ENCODE results near the gene CADM2. TPM values are rescaled to one million over a fixed set of nuclear protein-coding genes. Genes with fewer than 3 reads are reported as not detected.

The CADM2 gene
- total RNA-seq, 8 experiments from 2014 or later, result 0.15 to 19.2 (median 4.8) TPM

DNA sequence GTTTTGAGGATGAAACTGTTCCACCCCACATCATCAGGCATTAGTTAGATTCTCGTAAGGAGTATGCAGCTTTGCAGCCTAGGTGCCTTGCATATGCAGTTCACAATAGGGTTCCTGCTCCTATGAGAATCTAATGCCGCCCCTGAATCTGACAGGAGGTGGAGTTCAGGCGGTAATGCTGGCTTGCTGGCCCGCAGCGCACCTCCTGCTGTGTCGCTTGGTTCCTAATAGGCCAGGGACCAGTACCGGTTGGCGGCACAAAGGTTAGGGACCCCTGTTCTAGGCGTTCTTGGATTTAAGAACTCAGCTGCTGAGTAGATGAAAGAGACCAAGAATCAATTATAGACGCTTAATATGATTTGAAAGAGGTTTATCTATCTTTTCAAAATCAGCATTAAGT is 595.4 kb downstream of the CADM2 start:
- peaks cover 0 to 17% of the 10 kb centered on the region in 2 donors for H3K4me1 ChIP-seq (replicated peaks in 1 of 2)
- H3K4me3 ChIP-seq, result no peak overlapping the region
- 6 to 100% (median 73%) methylated on average over 1 to 10 of the region's 10 CpGs for WGBS, 10 experiments
- in situ Hi-C loops (cut with MboI; ENCODE audit: low pct_unique_long_range_greater_than_20kb in 2 of 9, low sequenced_read_pairs in 9 of 9, unreplicated experiment in 9 of 9), result loop anchor here in 1 of 9 experiments (25.0 kb wide), 1 partner anchor 992 kb away; no protein-coding TSS in a partner anchor
- no peak overlapping the region for H3K27ac ChIP-seq
- no peak for ATAC-seq (replicated peaks in 6 of 8)

DNA sequence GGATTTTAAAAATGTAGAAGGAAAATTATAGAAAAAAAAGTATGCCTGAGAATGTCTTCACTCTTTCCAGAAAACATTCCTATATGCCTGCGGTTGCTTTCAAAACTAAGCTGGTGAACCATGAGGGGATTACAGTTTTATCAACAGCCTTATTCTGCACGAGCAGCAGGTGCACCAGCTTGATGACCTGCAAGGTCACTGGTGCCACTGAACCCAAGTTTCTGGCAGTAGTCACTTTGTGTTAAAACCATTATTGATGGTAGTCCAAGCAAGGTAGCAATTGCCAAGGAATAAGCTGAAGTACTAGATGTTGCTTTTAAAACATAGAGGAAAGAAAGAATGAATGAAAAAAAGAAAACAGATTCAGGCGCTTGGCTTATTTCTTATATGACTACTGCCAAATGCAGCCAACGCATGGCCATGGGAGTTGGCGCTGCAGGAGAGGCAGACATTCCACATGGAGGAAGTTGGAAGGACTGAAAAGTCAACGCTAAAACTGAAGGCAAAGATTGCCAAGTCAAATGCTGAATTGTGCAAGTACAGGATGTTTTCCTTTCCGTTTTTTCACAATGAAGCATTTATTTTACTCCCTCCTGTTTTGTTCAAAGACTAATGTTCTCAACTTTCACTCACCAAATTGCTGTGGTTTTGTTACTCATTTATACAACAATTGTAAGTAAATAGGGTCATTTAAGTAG is 601.4 kb downstream of the CADM2 start:
- H3K4me3 ChIP-seq, result no peak overlapping the region
- H3K4me1 ChIP-seq (replicated peaks in 1 of 2), result peaks cover 0 to 17% of the 10 kb centered on the region in 2 donors
- H3K27ac ChIP-seq, result no peak overlapping the region
- in situ Hi-C loops (cut with MboI; ENCODE audit: low pct_unique_long_range_greater_than_20kb in 2 of 9, low sequenced_read_pairs in 9 of 9, unreplicated experiment in 9 of 9), result loop anchor here in 1 of 9 experiments (25.0 kb wide), 1 partner anchor 998 kb away; no protein-coding TSS in a partner anchor
- ATAC-seq (replicated peaks in 6 of 8), result no peak
- WGBS, 10 experiments, result 0 to 88% (median 49%) methylated on average over 1 to 7 of the region's 7 CpGs

DNA sequence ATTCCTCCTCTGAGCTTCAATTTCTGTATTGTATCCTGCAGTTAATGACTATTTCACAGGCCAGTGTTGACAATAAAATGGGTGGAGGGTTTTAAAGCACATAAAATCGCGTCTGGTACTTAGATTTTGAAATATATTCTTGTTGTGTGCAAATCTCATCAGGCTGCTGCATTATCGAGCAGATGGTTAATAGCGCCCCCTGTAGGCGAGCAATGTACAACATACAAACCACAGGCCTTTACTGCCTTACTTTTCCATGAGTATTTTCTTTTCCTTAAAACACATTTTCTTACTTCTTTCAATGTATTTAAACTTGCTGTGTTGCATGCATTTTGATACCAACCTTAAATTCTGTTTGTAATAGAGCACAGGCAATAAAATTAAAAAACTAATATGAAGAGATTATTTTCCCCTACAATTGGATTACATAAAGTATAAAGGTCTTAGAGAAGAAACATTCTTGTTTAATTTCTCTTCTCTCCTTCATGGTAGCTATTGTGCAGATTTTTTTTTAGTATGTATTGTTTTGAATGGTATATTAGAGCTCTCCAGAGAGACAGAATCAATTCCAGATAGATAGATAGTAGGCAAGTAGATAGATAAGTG is 608.4 kb downstream of the CADM2 start:
- in situ Hi-C loops (cut with MboI; ENCODE audit: low pct_unique_long_range_greater_than_20kb in 2 of 9, low sequenced_read_pairs in 9 of 9, unreplicated experiment in 9 of 9), result loop anchor here in 1 of 9 experiments (25.0 kb wide), 1 partner anchor 1005 kb away; no protein-coding TSS in a partner anchor

DNA sequence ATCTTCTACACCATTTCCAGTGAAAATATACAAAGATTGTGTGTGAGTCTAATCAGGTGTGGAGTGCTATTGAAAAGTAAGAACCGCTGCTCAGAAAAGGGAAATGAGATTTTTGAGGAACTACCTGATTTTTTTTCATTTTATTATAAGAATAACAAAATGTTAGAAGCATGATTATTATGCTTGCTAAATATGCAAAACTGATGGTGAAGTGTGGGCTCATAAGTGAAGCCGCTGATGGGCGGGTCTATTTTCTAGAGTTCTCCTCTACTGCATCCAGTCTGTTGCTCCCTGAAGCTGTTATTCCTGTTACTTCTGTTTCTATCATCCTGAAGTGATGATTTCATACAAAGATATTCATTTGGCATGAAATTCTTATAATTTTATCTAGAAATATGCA is 612.0 kb downstream of the CADM2 start:
- Histone ChIP-seq H3K4me1 (replicated peaks in 1 of 2) (no peaks in the 10 kb centered on the region), H3K27ac (no peak overlapping the region), H3K4me3 (no peak overlapping the region)
- 20 to 100% (median 100%) methylated on average over 1 to 3 of the region's 3 CpGs; no CpG with 5 or more reads in 1 of the 10 experiments for WGBS, 10 experiments
- no peak for ATAC-seq (replicated peaks in 6 of 8)
- in situ Hi-C loops (cut with MboI; ENCODE audit: low pct_unique_long_range_greater_than_20kb in 2 of 9, low sequenced_read_pairs in 9 of 9, unreplicated experiment in 9 of 9), result loop anchor here in 1 of 9 experiments (25.0 kb wide), 1 partner anchor 1009 kb away; no protein-coding TSS in a partner anchor

More for the DNA sequence above, 608.4 kb downstream of the CADM2 start:
- no peaks in the 10 kb centered on the region for H3K4me1 ChIP-seq (replicated peaks in 1 of 2)
- ATAC-seq (replicated peaks in 6 of 8), result peak in 3 of 8 experiments; percentile 29 to 73 (median 43)
- WGBS, 10 experiments, result 0 to 22% (median 7%) methylated on average over 2 to 5 of the region's 5 CpGs; no CpG with 5 or more reads in 1 of the 10 experiments
- H3K4me3 ChIP-seq, result no peak overlapping the region
- H3K27ac ChIP-seq, result no peak overlapping the region

DNA sequence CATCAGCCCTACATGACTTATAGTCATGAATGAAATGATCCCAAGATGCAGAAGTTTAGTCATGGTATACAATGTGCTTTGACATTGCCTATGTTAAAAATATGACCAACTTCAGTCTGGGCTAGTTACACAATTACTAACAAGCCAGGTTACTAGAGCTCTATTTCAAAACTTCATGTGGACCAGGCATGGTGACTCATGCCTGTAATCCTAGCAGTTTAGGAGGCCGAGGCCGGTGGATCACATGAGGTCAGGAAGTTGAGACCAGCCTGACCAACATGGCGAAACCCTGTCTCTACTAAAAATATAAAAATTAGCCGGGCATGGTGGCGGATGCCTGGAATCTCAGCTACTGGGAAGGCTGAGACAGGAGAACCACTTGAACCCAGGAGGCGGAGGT is 613.0 kb downstream of the CADM2 start:
- Histone ChIP-seq H3K4me3 (no peak overlapping the region), H3K4me1 (replicated peaks in 1 of 2) (no peaks in the 10 kb centered on the region), H3K27ac (no peak overlapping the region)
- in situ Hi-C loops (cut with MboI; ENCODE audit: low pct_unique_long_range_greater_than_20kb in 2 of 9, low sequenced_read_pairs in 9 of 9, unreplicated experiment in 9 of 9), result loop anchor here in 1 of 9 experiments (25.0 kb wide), 1 partner anchor 1010 kb away; no protein-coding TSS in a partner anchor
- ATAC-seq (replicated peaks in 6 of 8), result no peak
- WGBS, 10 experiments, result 25 to 95% (median 86%) methylated on average over 2 to 6 of the region's 6 CpGs

DNA sequence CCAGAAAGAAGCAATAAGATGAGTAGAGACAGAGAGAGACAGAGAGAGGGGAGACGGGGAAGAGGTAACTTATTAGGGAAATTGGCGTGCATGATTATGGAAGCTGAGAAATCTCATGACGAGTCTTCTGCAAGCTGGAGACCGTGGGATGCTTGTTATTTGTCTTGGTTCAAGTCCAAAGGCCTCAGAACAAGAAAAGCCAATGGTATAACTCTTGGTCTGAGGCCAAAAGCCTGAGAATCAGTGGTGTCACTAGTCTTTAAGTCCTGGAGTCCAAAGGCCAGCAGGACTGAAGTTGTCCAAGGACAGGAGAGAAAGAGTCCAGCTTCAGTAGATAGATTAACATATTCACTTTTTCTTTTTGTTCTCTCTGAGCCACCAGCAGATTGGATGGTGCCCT is 613.6 kb downstream of the CADM2 start:
- Histone ChIP-seq H3K4me1 (replicated peaks in 1 of 2) (no peaks in the 10 kb centered on the region), H3K27ac (no peak overlapping the region), H3K4me3 (no peak overlapping the region)
- ATAC-seq (replicated peaks in 6 of 8), result no peak
- in situ Hi-C loops (cut with MboI; ENCODE audit: low pct_unique_long_range_greater_than_20kb in 2 of 9, low sequenced_read_pairs in 9 of 9, unreplicated experiment in 9 of 9), result loop anchor here in 1 of 9 experiments (25.0 kb wide), 1 partner anchor 1010 kb away; no protein-coding TSS in a partner anchor
- WGBS, 10 experiments, result 0 to 93% (median 83%) methylated on average over 1 to 4 of the region's 4 CpGs; no CpG with 5 or more reads in 1 of the 10 experiments

DNA sequence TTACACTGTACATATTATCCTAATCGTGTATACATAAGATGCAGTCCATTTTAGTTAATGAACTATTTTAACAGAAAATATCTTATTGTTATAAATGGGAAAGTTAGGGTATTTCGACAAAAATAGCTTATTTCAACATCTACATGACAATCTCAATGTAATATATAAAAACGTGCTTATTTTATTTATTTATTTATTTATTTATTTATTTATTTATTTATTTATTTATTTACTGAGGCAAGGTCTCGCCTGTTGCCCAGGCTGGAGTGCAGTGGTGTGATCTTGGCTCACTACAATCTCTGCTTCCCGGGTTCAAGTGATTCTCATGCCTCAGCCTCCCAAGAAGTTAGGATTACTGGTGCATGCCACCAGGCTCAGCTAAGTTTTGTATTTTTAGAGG is 614.2 kb downstream of the CADM2 start:
- 8 to 100% (median 44%) methylated on average over 1 to 5 of the region's 5 CpGs; no CpG with 5 or more reads in 1 of the 10 experiments for WGBS, 10 experiments
- in situ Hi-C loops (cut with MboI; ENCODE audit: low pct_unique_long_range_greater_than_20kb in 2 of 9, low sequenced_read_pairs in 9 of 9, unreplicated experiment in 9 of 9), result loop anchor here in 1 of 9 experiments (25.0 kb wide), 1 partner anchor 1011 kb away; no protein-coding TSS in a partner anchor
- no peak for ATAC-seq (replicated peaks in 6 of 8)

DNA sequence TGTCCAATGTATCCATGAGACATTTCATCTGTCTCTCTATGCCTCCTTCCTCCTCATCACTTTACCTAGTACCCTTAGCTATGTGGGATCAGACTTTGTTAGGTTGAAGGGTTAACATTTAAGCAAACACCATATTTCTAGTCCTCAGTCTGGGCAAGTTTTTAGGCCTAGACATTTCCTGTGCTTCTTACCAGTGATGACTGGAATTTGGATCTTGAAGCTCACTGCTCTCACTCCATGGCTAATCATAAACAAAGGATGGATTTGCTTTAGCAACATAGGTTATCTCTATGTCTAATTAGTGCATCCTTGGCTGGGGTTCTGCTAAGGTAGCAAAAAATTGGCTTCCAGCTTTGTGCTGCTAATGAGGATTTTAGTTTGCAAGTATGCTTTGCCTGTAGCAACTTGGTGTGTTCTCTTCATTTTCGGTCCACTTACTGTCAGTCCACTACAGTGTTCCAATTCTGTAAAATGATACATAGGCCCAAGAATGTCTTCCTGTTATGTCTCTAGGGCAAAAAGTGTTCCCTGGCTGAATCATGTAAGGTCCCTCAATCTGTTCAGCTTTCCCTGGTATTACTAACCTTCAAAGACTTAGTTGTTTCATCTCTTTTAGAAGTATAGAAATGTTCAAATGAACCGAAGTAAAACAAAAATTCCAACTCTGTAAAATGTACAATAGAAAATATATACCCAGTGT is 615.4 kb downstream of the CADM2 start:
- in situ Hi-C loops (cut with MboI; ENCODE audit: low pct_unique_long_range_greater_than_20kb in 2 of 9, low sequenced_read_pairs in 9 of 9, unreplicated experiment in 9 of 9), result loop anchor here in 1 of 9 experiments (25.0 kb wide), 1 partner anchor 1012 kb away; no protein-coding TSS in a partner anchor
- 14 to 100% (median 90%) methylated on average over 1 to 2 of the region's 2 CpGs; no CpG with 5 or more reads in 1 of the 10 experiments for WGBS, 10 experiments
- no peak for ATAC-seq (replicated peaks in 6 of 8)

More for the DNA sequence above, 614.2 kb downstream of the CADM2 start:
- H3K4me3 ChIP-seq, result no peak overlapping the region
- H3K27ac ChIP-seq, result no peak overlapping the region
- no peaks in the 10 kb centered on the region for H3K4me1 ChIP-seq (replicated peaks in 1 of 2)

DNA sequence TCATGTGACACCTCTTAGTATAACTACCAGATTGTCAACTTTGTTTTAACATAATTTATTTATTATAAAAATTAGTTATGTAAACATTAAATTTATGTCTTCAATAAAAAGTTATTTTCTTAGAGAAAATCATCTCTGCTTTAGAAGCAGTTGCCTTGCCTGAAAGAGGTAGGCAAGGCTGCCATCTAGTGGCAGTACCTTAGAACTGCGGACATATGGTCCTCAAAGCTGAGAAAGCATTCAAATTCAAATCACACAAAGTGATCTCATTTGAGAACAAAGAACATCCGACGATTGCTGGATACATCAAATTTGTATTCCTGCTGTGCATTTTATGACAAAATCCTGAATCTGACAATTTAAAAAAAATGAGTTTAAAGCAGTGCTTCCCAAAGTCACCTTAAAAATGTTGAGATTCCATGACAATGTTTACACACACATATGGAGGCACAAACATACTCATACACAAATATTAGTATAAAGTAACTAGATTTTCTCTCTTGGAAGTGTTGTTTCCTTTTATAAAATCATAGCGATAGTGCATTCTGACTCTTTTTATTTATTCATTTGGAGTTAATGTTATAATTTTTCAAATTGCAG is 617.4 kb downstream of the CADM2 start:
- Histone ChIP-seq H3K4me3 (no peak overlapping the region), H3K27ac (peak overlapping the region in 1 of 2 donors; percentile 22), H3K4me1 (replicated peaks in 1 of 2) (no peaks in the 10 kb centered on the region)
- 0 to 88% (median 27%) methylated on average over 1 to 4 of the region's 4 CpGs for WGBS, 10 experiments
- in situ Hi-C loops (cut with MboI; ENCODE audit: low pct_unique_long_range_greater_than_20kb in 2 of 9, low sequenced_read_pairs in 9 of 9, unreplicated experiment in 9 of 9), result no loop called here
- ATAC-seq (replicated peaks in 6 of 8), result peak in 6 of 8 experiments; percentile 35 to 55 (median 41)

More for the DNA sequence above, 615.4 kb downstream of the CADM2 start:
- no peak overlapping the region for H3K27ac ChIP-seq
- no peaks in the 10 kb centered on the region for H3K4me1 ChIP-seq (replicated peaks in 1 of 2)
- H3K4me3 ChIP-seq, result no peak overlapping the region

DNA sequence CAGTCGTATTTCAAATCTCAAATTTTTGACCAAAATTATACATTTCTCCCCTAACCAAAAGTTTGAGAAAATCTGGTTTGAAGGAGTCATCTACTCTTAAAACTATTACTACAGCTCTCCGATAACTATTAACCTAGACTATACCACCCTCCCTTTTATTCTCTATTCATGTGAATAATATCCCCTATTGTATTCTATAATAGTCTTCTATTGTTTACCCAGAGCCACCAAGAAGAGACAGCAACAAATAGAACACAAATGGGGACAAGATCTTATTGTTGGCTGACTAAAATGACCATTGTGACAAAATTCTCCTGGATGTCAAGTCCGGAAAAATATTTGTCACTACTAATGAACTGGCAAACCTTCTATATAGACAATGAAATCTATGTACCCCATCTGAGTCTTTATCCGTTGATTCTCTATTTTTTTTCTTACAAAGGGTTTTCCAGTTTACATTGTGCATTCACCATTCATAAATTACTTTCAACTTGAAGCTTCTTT is 618.0 kb downstream of the CADM2 start:
- Histone ChIP-seq H3K27ac (peak overlapping the region in 1 of 2 donors; percentile 22), H3K4me3 (no peak overlapping the region), H3K4me1 (replicated peaks in 1 of 2) (no peaks in the 10 kb centered on the region)
- in situ Hi-C loops (cut with MboI; ENCODE audit: low pct_unique_long_range_greater_than_20kb in 2 of 9, low sequenced_read_pairs in 9 of 9, unreplicated experiment in 9 of 9), result no loop called here
- 30 to 93% (median 60%) methylated on average over 1 to 4 of the region's 4 CpGs; no CpG with 5 or more reads in 1 of the 10 experiments for WGBS, 10 experiments
- peak in 5 of 8 experiments; percentile 32 to 61 (median 48) for ATAC-seq (replicated peaks in 6 of 8)

DNA sequence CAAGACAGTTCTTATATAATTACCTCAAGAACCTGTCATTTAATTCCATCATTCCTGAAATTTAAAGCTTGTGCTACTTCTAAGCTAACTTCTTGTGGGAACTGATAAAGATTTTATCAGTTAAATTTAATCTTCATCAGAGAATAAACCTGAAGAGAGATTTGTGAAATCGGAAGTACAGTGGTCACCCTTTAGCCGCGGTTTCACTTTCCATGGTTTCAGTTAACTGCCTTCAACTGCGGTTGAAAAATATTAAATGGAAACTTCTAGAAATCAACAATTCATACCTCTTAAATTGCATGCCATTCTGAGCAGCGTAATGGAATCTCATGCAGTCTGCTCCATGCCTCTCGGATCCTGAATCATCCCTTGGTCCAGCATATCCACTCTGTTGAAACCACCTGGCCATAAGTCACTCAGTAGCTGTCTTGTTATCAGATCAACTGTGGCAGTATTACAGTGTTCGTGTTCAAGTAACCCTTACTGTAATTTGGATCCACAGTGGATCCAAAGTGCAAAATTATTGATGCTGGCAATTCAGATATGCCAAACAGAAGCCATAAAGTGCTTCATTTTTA is 626.1 kb downstream of the CADM2 start:
- Histone ChIP-seq H3K27ac (no peak overlapping the region), H3K4me1 (replicated peaks in 1 of 2) (no peaks in the 10 kb centered on the region), H3K4me3 (no peak overlapping the region)
- 10 to 100% (median 86%) methylated on average over 2 to 7 of the region's 7 CpGs for WGBS, 10 experiments
- no peak for ATAC-seq (replicated peaks in 6 of 8)
- in situ Hi-C loops (cut with MboI; ENCODE audit: low pct_unique_long_range_greater_than_20kb in 2 of 9, low sequenced_read_pairs in 9 of 9, unreplicated experiment in 9 of 9), result no loop called here

DNA sequence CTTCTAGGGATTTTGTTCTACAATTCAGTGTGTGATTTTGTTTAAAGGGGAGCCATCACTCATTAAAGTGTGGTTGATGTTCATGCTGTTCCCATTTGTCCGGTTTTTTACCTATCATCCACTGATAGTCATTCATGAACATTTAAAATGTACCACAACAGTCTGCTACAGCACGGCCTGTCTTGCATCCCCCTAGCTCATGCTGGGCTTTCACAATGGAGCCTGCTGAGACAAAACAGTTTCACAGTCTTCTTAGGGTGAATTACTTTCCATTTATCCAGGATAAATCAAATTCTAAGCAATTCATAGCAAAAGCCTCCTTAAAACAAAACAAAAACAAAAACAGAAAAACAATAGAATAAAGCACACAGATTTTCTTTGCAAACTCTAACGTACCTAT is 627.2 kb downstream of the CADM2 start:
- no peak overlapping the region for H3K27ac ChIP-seq
- in situ Hi-C loops (cut with MboI; ENCODE audit: low pct_unique_long_range_greater_than_20kb in 2 of 9, low sequenced_read_pairs in 9 of 9, unreplicated experiment in 9 of 9), result no loop called here
- ATAC-seq (replicated peaks in 6 of 8), result no peak
- whole genome bisulfite sequencing, 10 experiments, result 4 to 92% (median 45%) methylated on average over 1 to 3 of the region's 3 CpGs
- H3K4me3 ChIP-seq, result no peak overlapping the region
- no peaks in the 10 kb centered on the region for H3K4me1 ChIP-seq (replicated peaks in 1 of 2)
